Lower lobe of right lung (tissue), 2 donors: Measurements from ENCODE around the gene PPP1R3A. TPM values are rescaled to one million over a fixed set of nuclear protein-coding genes. Genes with fewer than 3 reads are reported as not detected.

Experiments used
- ATAC-seq, 2 donors: fragments of 200-7000 bp; cut with Tn5 transposase; one replicate each; pipeline ENCODE4 v1.9.1; 2020 to 2022; ENCODE audit warnings: mild to moderate bottlenecking in 2 of 2, moderate library complexity in 2 of 2
- DNase-seq: peaks from one replicate; pipeline ENCODE4 v3.0.0-alpha.2; 2020
- H3K27ac ChIP-seq: fragments of 200-600 bp; one replicate; pipeline ENCODE4 v1.8.0; 2022
- H3K27me3 ChIP-seq: fragments of 200-600 bp; one replicate; pipeline ENCODE4 v1.8.0; 2022; ENCODE audit warnings: low read depth
- H3K36me3 ChIP-seq: fragments of 200-600 bp; one replicate; pipeline ENCODE4 v1.8.0; 2022; ENCODE audit warnings: mild to moderate bottlenecking
- H3K4me1 ChIP-seq: fragments of 200-600 bp; one replicate; pipeline ENCODE4 v1.8.0; 2022
- H3K4me3 ChIP-seq: fragments of 200-600 bp; one replicate; pipeline ENCODE4 v1.8.0; 2022; ENCODE audit warnings: mild to moderate bottlenecking
- H3K9me3 ChIP-seq: fragments of 200-600 bp; one replicate; pipeline ENCODE4 v1.8.0; 2022
- intact Hi-C: fragments of 100-400 bp; cut with DNase I; formaldehyde crosslinking; loops from one replicate; pipeline ENCODE4 v1.11.0; 2022
- total RNA-seq: library from RNA; stranded (reverse); fragmentation: NEBNext Ultra II Directional; extraction: Animal tissue kit (Norgen Biotek cat#: 25700); gene quantifications from one replicate; pipeline ENCODE4 v1.2.1, GENCODE V29; 2021
- TF ChIP-seq, protein P1 (sequence below): fragments of 200-600 bp; IDR thresholded peaks from one replicate; pipeline ENCODE4 v1.8.0; 2022; ENCODE audit warnings: antibody characterized with exemption, mild to moderate bottlenecking
- donor health status: DM: no; HTN: yes; CAD: no; lungs with severe emphysema.

The PPP1R3A gene
- total RNA-seq, 1 donor from 2014 or later: 0.24 TPM

- Histone ChIP-seq H3K27ac (no peak overlapping the region), H3K9me3 (no peaks in the 10 kb centered on the region), H3K4me1 (no peaks in the 10 kb centered on the region), H3K4me3 (no peak overlapping the region), H3K36me3 (no peaks in the 10 kb centered on the region), H3K27me3 (no peaks in the 10 kb centered on the region)
- TF ChIP-seq, protein P1, sequence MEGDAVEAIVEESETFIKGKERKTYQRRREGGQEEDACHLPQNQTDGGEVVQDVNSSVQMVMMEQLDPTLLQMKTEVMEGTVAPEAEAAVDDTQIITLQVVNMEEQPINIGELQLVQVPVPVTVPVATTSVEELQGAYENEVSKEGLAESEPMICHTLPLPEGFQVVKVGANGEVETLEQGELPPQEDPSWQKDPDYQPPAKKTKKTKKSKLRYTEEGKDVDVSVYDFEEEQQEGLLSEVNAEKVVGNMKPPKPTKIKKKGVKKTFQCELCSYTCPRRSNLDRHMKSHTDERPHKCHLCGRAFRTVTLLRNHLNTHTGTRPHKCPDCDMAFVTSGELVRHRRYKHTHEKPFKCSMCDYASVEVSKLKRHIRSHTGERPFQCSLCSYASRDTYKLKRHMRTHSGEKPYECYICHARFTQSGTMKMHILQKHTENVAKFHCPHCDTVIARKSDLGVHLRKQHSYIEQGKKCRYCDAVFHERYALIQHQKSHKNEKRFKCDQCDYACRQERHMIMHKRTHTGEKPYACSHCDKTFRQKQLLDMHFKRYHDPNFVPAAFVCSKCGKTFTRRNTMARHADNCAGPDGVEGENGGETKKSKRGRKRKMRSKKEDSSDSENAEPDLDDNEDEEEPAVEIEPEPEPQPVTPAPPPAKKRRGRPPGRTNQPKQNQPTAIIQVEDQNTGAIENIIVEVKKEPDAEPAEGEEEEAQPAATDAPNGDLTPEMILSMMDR: no peak
- DNase-seq (no peak), ATAC-seq (no peak)
- intact Hi-C loops: no loop called here
Observed at GRCh38 chr7:113921363-113921762, 2.6 kb upstream of the PPP1R3A start.

GRCh38 chr7:113917840-113918239 lies 969 bp downstream of the PPP1R3A start:
- DNase-seq: no peak
- no peaks in the 10 kb centered on the region for H3K4me1 ChIP-seq
- ATAC-seq: no peak
- TF ChIP-seq, protein P1: no peak
- intact Hi-C loops: no loop called here
- H3K27ac ChIP-seq: no peak overlapping the region
- H3K36me3 ChIP-seq: no peaks in the 10 kb centered on the region
- no peaks in the 10 kb centered on the region for H3K9me3 ChIP-seq
- H3K4me3 ChIP-seq: no peak overlapping the region
- no peaks in the 10 kb centered on the region for H3K27me3 ChIP-seq

DNA sequence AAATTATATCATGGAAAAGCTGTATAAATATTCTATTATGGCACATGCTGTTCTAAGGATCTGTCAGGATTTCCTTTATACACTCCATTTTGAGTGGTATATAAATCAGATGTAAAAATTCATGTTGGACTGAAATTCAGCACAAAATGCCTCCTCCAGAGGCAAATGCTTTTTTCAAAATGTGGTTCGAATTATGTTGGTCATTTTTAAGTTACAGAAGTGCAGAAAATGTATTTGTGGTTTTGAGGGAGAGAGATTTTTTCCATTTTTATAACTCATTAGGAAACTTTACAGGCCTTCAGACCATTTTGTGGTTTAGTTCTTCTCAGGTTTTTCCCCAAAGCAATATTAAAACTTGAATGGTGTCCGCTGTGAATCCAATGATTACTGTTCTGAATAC lies 2.9 kb downstream of the PPP1R3A start:
- no peak overlapping the region for H3K27ac ChIP-seq
- ATAC-seq (no peak), DNase-seq (no peak)
- no peaks in the 10 kb centered on the region for H3K4me1 ChIP-seq
- TF ChIP-seq, protein P1: no peak
- H3K36me3 ChIP-seq: no peaks in the 10 kb centered on the region
- no peaks in the 10 kb centered on the region for H3K9me3 ChIP-seq
- H3K4me3 ChIP-seq: no peak overlapping the region
- intact Hi-C loops: no loop called here
- no peaks in the 10 kb centered on the region for H3K27me3 ChIP-seq

DNA sequence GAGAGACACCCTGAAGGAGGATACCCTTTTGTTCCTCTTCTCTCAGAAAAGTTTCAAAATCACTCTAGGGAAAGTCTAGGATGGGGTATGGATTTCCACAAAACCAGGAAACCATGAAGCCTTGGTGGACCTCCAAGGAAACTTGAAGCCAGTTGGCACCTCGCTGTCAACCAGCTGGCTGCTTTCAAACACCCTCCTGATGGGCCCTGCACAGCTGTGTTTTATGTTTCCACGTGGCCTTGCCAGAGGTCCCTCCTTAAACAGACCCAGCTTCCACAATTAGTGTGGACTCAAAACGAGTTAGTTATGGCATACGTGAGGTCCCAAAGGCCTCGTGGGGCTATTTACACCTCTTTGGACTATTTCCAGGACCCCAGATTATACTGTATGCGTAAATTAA lies 5.9 kb downstream of the PPP1R3A start:
- intact Hi-C loops: no loop called here
- Histone ChIP-seq H3K27me3 (no peaks in the 10 kb centered on the region), H3K4me3 (no peak overlapping the region), H3K4me1 (no peaks in the 10 kb centered on the region), H3K9me3 (no peaks in the 10 kb centered on the region), H3K36me3 (no peaks in the 10 kb centered on the region), H3K27ac (no peak overlapping the region)
- ATAC-seq (no peak), DNase-seq (no peak)
- TF ChIP-seq, protein P1: no peak

- DNase-seq (no peak), ATAC-seq (no peak)
- intact Hi-C loops: no loop called here
- Histone ChIP-seq H3K4me3 (no peak overlapping the region), H3K27me3 (no peaks in the 10 kb centered on the region), H3K27ac (no peak overlapping the region), H3K9me3 (no peaks in the 10 kb centered on the region), H3K36me3 (no peaks in the 10 kb centered on the region), H3K4me1 (no peaks in the 10 kb centered on the region)
- TF ChIP-seq, protein P1: no peak
Observed at GRCh38 chr7:113907617-113908016, 11.2 kb downstream of the PPP1R3A start.

- Histone ChIP-seq H3K27me3 (no peaks in the 10 kb centered on the region), H3K36me3 (no peaks in the 10 kb centered on the region), H3K9me3 (no peaks in the 10 kb centered on the region), H3K4me1 (no peaks in the 10 kb centered on the region), H3K4me3 (no peak overlapping the region), H3K27ac (no peak overlapping the region)
- ATAC-seq: no peak
- no peak for DNase-seq
- TF ChIP-seq, protein P1: no peak
- intact Hi-C loops: no loop called here
Observed at GRCh38 chr7:113904521-113904920, 14.3 kb downstream of the PPP1R3A start.
